Left ventricle myocardium inferior (tissue), 1 donor: ENCODE measurements around the gene TNK2. TPM values are rescaled to one million over a fixed set of nuclear protein-coding genes. Genes with fewer than 3 reads are reported as not detected.
A peak's percentile ranks its signal among the peaks of the same experiment; 100 is the strongest.

Source experiments
- DNase-seq: peaks from one replicate; pipeline ENCODE4 v3.0.0-alpha.2; 2020
- H3K27ac ChIP-seq: fragments of 200-600 bp; replicated peaks from 2 replicates; pipeline ENCODE4 v1.8.0; 2021
- H3K27me3 ChIP-seq: fragments of 200-600 bp; 2 replicates; pipeline ENCODE4 v1.8.0; 2021; ENCODE audit warnings: low read depth
- H3K36me3 ChIP-seq: fragments of 200-600 bp; 2 replicates; pipeline ENCODE4 v1.8.0; 2021
- H3K4me1 ChIP-seq: fragments of 200-600 bp; 2 replicates; pipeline ENCODE4 v1.8.0; 2021
- H3K4me3 ChIP-seq: fragments of 200-600 bp; 2 replicates; pipeline ENCODE4 v1.8.0; 2021; ENCODE audit warnings: mild to moderate bottlenecking, moderate library complexity
- H3K9me3 ChIP-seq: fragments of 200-600 bp; replicated peaks from 2 replicates; pipeline ENCODE4 v1.8.0; 2021
- intact Hi-C: fragments of 100-400 bp; cut with micrococcal nuclease; formaldehyde crosslinking; loops from one replicate; pipeline ENCODE4 v1.11.0; 2022
- total RNA-seq: library from RNA; stranded (reverse); fragmentation: NEBNext Ultra II Directional; extraction: Animal tissue kit (Norgen Biotek cat#: 25700); gene quantifications from one replicate; pipeline ENCODE4 v1.2.1, GENCODE V29; 2021
- TF ChIP-seq, protein P1 (sequence below): fragments of 200-600 bp; IDR thresholded peaks from 2 replicates; pipeline ENCODE4 v1.8.0; 2021; ENCODE audit warnings: antibody characterized with exemption, mild to moderate bottlenecking, borderline replicate concordance
- donor health status: DM: no; HTN: yes; CAD: no; lungs with severe emphysema.

TNK2 gene
- total RNA-seq, 1 donor from 2014 or later: 33.2 TPM

- Histone ChIP-seq H3K9me3 (no peaks in the 10 kb centered on the region), H3K27me3 (no peaks in the 10 kb centered on the region), H3K4me3 (peak overlapping the region; percentile 78), H3K36me3 (no peaks in the 10 kb centered on the region), H3K27ac (peak overlapping the region; percentile 64), H3K4me1 (peaks cover 32% of the 10 kb centered on the region)
- no peak for DNase-seq
- intact Hi-C loops: no loop called here
- TF ChIP-seq, protein P1, sequence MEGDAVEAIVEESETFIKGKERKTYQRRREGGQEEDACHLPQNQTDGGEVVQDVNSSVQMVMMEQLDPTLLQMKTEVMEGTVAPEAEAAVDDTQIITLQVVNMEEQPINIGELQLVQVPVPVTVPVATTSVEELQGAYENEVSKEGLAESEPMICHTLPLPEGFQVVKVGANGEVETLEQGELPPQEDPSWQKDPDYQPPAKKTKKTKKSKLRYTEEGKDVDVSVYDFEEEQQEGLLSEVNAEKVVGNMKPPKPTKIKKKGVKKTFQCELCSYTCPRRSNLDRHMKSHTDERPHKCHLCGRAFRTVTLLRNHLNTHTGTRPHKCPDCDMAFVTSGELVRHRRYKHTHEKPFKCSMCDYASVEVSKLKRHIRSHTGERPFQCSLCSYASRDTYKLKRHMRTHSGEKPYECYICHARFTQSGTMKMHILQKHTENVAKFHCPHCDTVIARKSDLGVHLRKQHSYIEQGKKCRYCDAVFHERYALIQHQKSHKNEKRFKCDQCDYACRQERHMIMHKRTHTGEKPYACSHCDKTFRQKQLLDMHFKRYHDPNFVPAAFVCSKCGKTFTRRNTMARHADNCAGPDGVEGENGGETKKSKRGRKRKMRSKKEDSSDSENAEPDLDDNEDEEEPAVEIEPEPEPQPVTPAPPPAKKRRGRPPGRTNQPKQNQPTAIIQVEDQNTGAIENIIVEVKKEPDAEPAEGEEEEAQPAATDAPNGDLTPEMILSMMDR: no peak
These were observed 587 bp upstream of the TNK2 start for GRCh38 chr3:195908694-195909581.

GRCh38 chr3:195907684-195907933, 742 bp downstream of the TNK2 start:
- intact Hi-C loops: no loop called here
- peaks cover 32% of the 10 kb centered on the region for H3K4me1 ChIP-seq

DNA sequence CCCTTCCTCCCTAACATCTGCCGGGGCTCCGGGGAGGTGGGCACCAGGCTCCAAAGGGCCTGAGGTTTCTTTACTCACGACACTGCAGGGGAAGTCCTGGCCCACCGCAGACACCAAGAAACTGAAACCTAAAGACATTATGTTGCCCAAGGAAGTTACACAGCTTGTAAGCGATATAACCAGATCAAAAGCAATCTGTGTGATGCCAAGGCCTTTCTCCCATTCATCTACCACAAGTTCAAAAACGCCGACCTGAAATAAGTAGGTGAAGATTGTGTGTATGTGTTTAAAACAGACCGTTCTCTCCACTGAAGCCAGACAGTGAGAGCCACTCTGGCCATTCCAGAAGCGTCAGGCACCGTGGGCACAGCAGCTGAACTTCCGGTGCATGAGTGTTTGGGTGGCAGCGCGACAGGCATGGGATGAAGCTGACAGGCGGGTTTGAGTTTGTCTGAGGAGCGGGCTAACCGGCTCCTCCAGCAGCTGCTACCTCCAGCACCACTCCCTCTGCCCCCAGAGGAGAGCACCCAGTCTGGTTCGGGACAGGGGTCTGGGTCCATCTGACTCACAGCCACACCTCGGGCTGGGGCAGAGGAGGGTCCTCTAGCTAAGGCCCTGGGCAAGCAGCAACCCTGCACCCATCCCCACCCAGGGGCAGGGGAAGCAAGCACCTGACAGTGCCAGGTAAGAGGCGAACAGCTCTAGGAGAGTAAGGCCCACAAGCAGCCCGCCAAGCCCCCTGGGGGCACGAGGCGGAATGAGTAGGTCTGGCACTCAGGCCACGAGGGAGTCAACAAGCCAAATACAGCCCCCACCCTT, 1.3 kb downstream of the TNK2 start:
- Histone ChIP-seq H3K4me3 (peak overlapping the region; percentile 78), H3K4me1 (peaks cover 32% of the 10 kb centered on the region), H3K9me3 (no peaks in the 10 kb centered on the region), H3K27ac (peak overlapping the region; percentile 64), H3K36me3 (no peaks in the 10 kb centered on the region), H3K27me3 (no peaks in the 10 kb centered on the region)
- DNase-seq: no peak
- intact Hi-C loops: no loop called here
- TF ChIP-seq, protein P1: no peak

More at GRCh38 chr3:195907684-195907933, 742 bp downstream of the TNK2 start:
- peak overlapping the region; percentile 64 for H3K27ac ChIP-seq
- TF ChIP-seq, protein P1: no peak
- DNase-seq: no peak
- peak overlapping the region; percentile 78 for H3K4me3 ChIP-seq
- H3K27me3 ChIP-seq: no peaks in the 10 kb centered on the region
- H3K9me3 ChIP-seq: no peaks in the 10 kb centered on the region
- H3K36me3 ChIP-seq: no peaks in the 10 kb centered on the region

GRCh38 chr3:195905970-195906864, 2.1 kb downstream of the TNK2 start:
- DNase-seq: no peak
- Histone ChIP-seq H3K4me1 (peaks cover 36% of the 10 kb centered on the region), H3K9me3 (no peaks in the 10 kb centered on the region), H3K36me3 (no peaks in the 10 kb centered on the region), H3K4me3 (peak overlapping the region; percentile 78), H3K27ac (no peak overlapping the region), H3K27me3 (no peaks in the 10 kb centered on the region)
- TF ChIP-seq, protein P1: no peak
- intact Hi-C loops: no loop called here

DNA sequence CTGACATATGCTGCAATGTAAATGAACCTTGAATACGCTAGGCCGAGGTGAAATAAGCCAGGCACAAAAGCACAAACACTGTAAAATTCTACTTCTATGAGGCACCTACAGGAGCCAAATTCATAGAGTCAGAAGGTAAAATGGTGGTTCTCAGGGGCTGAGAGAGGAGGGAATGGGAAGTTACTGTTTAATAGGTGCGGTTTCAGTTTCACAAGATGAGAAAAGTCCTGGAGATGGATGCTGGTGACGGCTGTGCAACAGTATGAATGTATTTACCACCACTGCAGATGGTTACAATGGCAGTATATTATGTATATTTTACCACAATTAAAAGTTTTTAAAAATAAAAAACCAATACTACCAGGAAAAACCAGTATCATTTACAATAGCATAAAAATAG, 4.0 kb downstream of the TNK2 start:
- intact Hi-C loops: no loop called here
- Histone ChIP-seq H3K27me3 (no peaks in the 10 kb centered on the region), H3K4me3 (no peak overlapping the region), H3K9me3 (no peaks in the 10 kb centered on the region), H3K27ac (no peak overlapping the region), H3K36me3 (no peaks in the 10 kb centered on the region), H3K4me1 (peaks cover 28% of the 10 kb centered on the region)
- no peak for DNase-seq
- TF ChIP-seq, protein P1: no peak
